A172 (cell line): Measurements from ENCODE around the gene TIMM13. TPM values are rescaled to one million over a fixed set of nuclear protein-coding genes. Genes with fewer than 3 reads are reported as not detected.
"Not testable (repeated sequence)": the region's sequence is repeated elsewhere in the genome, so short reads cannot be mapped to it uniquely, and the experiment has no call there.

Source experiments
- DNase-seq: peaks from one replicate; pipeline ENCODE4 v3.0.0-alpha.2; 2015; ENCODE audit warnings: low spot score
- total RNA-seq: library from RNA; depleted of rRNA; stranded (reverse); fragments of >200 nt; shearing (Covaris generic); gene quantifications from 2 replicates; pipeline ENCODE4 v1.2.3, GENCODE V29; 2014; rRNA removed

TIMM13 gene
- total RNA-seq, result 85.0 and 110 TPM in 2 replicates

GRCh38 chr19:2427429-2428320, at the start of gene TIMM13:
TIMM13 (minus strand) TSS chr19:2427586; CDS start chr19:2427533, 53 bp downstream.
- DNase-seq, result peak; percentile 94

DNA sequence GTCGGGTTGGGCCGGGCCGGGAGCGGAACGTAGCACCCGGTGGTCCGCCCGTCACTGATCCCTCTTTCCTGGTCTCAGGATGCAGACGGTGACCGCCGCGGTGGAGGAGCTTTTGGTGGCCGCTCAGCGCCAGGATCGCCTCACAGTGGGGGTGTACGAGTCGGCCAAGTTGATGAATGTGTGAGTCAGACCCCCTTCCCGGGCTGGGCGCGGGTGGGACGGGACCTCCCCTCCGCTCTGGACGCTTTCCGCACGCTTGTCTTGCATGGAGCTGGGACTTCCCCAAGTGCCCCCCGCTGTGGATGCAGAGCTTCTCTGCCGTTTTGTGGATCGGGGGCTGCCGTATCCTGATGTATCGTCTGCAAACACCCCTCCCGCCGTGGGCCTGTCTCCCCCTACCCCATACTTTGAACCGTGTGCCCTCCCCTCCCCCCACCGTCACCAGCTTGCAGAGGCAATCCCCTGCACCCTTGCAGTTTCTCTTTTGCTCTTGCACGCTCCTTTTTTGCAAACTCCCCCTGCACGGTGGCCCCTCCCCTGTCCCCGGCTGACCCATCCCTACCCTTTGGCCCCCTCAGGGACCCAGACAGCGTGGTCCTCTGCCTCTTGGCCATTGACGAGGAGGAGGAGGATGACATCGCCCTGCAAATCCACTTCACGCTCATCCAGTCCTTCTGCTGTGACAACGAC, 49.2 kb upstream of the TIMM13 start:
- peak; percentile 91 for DNase-seq

DNA sequence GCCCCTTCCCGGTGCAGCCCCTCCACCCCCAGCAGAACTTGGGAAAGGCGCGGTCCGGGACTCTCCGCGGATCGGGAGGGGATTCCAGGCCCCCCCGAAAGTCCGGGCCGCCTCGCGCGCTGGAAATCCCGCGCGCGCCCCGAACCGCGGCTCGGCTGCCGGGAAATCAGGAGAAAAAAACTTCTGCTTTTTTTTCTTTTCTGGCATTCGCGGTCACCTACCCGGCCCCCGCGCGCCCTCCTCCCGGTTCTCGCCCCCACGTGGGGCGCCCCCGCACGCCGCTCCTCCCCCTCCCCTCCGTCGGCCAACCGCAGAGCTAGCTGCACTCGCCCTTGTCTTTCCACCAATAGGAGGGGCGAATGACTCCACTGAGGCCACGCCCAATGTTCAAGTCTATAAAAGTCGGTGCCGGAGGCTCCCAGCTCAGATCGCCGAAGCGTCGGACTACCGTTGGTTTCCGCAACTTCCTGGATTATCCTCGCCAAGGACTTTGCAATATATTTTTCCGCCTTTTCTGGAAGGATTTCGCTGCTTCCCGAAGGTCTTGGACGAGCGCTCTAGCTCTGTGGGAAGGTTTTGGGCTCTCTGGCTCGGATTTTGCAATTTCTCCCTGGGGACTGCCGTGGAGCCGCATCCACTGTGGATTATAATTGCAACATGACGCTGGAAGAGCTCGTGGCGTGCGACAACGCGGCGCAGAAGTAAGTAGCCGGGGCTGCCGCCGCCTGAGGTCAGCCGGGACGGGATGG, 48.5 kb upstream of the TIMM13 start, which contains the start of gene GADD45B:
GADD45B (plus strand) TSS at position 426 of the 749 bp plus-strand sequence; CDS start at position 658, 232 bp downstream.
- DNase-seq, result peak; percentile 98

DNA sequence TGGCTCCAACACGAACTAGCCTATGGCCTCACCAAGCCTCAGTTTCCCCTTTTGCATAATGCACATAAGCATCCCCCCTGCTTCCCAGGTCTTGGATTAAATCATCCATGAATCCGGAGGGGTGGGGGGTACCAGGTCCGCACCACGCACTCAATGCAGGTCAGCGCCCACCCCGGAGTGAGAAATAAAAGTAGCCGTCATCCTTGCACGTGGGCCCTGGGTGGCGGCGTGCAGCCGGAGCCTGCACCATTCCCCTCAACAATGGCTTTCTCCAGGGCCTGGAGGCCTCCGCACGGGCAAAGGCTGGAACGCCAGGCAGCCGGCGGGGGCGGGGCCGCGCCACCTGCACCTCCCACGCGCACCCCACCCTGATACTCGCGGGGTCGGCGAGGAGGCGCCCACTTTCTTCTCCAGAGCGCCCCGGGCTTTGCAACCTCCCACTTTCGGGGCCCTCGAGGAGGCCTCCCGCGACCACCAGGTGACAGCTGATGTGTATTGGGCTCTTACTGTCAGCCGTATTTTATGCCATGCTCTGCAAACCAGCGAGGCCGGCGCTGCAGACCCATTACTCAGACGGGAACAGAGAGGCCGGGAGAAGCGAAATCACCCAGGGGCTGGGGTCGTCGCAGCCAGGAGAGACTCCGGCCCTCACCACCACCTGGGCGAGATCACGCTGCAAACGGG, 47.8 kb upstream of the TIMM13 start:
- DNase-seq, result peak; percentile 71

GRCh38 chr19:2474232-2475017, 47.0 kb upstream of the TIMM13 start:
- peak; percentile 84 for DNase-seq

- not testable (repeated sequence) for DNase-seq
Measured at GRCh38 chr19:2469915-2470200, 42.5 kb upstream of the TIMM13 start.

DNA sequence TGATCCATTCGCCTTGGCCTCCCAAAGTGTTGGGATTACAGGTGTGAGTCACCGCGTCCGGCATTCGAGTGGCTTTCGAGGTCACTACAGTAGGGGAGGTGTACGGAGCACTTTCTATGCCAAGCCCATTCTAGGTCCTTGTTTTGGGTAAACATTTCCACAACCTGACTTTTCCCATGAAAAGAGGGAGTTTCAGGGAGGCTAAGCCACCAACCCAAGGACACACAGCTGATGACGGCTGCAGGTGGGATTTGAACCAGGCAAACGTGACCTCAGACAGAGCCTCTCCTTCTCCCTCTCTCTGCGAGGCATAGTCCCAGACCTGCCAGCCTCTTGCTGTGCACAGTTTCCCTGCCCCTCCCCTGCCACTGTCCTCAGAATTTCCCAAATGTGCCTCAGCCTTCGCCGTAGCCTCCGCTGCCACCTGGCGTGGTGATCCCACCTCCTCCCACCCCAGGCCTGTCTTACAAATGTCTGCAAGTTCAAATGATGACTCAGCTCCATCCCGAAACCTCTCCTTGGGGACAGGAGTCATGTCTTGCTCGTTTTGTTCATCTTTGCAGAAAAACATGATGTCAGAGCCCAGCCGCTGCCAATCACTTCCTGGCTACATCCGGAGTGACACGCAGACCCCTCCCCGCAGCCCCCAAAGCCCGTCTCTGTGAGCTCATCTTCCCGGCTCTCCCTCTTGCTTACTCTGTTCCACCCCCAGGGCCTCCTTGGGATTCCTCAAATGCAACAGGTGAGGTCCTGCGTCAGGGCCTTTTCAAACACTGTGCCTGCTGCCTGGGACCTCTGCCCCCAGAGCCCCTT, 41.9 kb upstream of the TIMM13 start:
- peak; percentile 96 for DNase-seq

- no peak for DNase-seq
Measured at GRCh38 chr19:2468596-2468995, 41.2 kb upstream of the TIMM13 start.

- DNase-seq, result no peak
Measured at GRCh38 chr19:2464389-2464788, 37.0 kb upstream of the TIMM13 start.

GRCh38 chr19:2463694-2464093, 36.3 kb upstream of the TIMM13 start:
- not testable (repeated sequence) for DNase-seq

- DNase-seq, result peak; percentile 98
Measured at GRCh38 chr19:2462635-2463421, 35.4 kb upstream of the TIMM13 start.

DNA sequence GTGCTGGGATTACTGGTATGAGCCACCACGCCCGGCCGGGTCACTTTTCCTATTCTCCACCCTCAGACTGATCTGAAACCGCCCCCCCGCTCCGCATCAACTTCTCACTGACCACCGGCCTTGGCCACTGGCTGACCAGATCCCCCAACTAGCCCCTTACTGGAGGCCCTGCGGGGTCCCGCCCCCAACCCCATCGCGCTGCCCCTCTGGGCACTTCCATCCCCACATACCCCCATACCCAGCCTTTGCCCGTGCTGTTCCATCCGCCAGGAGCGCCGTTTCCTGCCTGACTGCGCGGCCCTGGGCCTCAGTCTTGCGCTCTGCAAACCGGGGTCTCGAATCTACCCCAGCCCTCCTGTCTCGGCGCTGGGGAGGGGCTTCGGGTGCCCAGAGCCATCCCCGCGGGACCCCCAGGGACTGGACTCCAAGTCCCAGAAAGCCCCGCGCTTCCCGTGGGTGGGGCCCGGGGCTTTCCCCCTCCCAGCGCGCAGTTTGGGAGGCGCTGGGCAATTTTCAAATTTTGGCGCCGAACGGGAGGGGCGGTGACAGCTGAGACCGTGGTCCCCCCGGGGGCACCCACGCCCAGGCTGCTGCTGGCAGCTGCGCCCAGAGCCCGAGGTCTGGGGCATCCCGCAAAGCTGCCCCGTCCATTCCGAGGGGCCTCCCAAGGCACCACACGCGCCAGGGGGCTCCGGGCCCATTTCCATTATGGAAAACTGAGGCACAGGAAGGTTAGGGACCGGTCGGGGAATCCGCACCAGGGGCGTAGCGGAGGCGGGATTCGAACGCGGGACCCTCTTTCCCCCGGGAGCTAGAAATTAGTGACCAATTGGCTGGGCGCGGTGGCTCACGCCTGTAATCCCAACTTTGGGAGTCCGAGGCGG, 34.6 kb upstream of the TIMM13 start:
- peak; percentile 92 for DNase-seq

- DNase-seq, result no peak
Measured at GRCh38 chr19:2460245-2460644, 32.9 kb upstream of the TIMM13 start.

DNA sequence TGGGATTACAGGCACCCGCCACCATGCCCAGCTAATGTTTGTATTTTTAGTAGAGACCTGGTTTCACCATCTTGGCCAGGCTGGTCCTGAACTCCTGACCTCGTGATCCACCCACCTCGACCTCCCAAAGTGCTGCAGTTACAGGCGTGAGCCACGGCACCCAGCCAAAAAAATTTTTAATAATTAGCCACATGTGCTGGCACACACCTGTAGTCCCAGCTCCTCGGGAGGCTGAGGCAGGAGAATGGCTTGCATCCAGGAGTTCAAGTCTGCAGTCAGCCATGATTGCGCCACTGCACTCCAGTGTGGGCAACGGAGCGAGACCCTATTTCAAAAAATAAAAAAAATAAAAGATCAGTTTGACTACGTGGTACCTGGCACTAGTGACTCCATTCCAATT, 31.4 kb upstream of the TIMM13 start:
- not testable (repeated sequence) for DNase-seq

GRCh38 chr19:2458054-2458453, 30.7 kb upstream of the TIMM13 start:
- no peak for DNase-seq

GRCh38 chr19:2457394-2458037, 30.1 kb upstream of the TIMM13 start:
- DNase-seq, result no peak

DNA sequence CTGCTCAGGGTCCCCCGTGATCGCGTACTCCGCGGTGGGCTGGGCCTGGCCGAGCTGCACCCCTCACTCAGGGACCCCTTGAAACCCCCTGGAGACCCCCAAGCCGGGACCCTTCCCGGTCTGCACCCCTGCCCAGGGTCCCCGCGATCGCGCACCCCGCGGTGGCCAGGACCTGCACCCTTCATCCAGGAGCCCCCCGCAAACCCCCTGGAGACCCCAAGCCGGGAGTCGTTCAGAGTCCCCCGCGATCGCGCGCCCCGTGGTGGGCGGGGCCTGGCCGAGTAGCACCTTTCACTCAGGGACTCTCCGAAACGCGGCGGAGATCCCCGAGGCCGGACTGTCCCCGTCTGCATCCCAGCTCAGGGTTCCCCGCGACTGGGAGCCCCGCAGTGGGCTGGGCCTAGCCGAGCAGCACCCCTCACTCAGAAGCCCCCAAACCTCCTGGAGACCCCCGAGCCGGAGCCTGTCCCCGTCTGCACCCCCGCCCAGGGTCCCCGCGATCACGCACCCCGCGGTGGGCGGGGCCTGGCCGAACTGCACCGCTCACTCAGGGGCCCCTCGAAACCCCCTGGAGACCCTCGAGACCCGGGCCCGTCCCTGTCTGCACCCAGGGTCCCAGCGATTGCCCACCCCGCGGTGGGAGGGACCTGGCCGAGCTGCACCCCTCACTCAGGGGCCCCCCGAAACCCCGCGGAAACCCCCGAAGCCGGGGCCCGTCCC, 28.6 kb upstream of the TIMM13 start:
- DNase-seq, result no peak
